Thyroid gland (tissue), 4 donors: ENCODE data around the gene CDC34.

Experiments used
- POLR2A ChIP-seq, 2 donors: fragments of 450-650 bp; IDR thresholded peaks; one replicate each; pipeline ENCODE4 v1.6.1; 2017; ENCODE audit warnings: antibody characterized with exemption in 2 of 2, mild to moderate bottlenecking in 2 of 2, moderate library complexity in 1 of 2
- TF ChIP-seq, protein P1 (sequence below), 6 experiments: fragments of 200-600 bp in 3 of 6; fragments of 450-650 bp in 3 of 6; sonication (generic) in 3 of 6; IDR thresholded peaks; one replicate each; pipeline ENCODE4 v1.5.1; 2016 to 2019; ENCODE audit warnings: antibody characterized with exemption in 6 of 6, mild to moderate bottlenecking in 2 of 6, inconsistent platforms in 1 of 6, moderate library complexity in 1 of 6

DNA sequence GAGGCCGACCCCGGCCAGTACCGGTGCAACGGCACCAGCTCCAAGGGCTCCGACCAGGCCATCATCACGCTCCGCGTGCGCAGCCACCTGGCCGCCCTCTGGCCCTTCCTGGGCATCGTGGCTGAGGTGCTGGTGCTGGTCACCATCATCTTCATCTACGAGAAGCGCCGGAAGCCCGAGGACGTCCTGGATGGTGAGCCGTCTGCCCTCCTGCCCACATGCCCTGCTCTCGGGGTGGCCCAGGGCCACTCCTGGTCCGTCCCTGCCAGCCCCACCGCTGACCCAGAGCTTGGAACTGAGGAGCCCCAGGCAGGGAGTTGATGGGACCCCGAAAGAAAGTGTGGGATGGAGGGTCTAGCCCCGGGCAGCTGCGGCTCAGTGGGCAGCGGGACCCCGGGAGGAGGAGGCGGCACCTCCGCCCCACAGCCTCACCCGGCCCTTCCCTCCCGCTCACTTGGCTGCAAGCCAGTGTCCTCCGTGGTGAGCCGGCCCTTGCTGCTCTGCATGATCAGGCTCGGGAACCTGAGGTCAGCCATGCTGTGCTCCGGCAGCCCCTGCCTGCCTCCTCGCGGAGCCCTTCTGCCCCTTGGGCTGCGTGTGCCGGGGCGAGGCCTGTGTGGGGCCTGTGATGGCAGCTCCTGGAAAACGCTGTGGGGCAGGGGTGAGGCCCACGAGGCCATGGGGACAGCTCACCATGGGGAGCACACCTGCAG lies 50.0 kb downstream of the CDC34 start:
- TF ChIP-seq, protein P1, sequence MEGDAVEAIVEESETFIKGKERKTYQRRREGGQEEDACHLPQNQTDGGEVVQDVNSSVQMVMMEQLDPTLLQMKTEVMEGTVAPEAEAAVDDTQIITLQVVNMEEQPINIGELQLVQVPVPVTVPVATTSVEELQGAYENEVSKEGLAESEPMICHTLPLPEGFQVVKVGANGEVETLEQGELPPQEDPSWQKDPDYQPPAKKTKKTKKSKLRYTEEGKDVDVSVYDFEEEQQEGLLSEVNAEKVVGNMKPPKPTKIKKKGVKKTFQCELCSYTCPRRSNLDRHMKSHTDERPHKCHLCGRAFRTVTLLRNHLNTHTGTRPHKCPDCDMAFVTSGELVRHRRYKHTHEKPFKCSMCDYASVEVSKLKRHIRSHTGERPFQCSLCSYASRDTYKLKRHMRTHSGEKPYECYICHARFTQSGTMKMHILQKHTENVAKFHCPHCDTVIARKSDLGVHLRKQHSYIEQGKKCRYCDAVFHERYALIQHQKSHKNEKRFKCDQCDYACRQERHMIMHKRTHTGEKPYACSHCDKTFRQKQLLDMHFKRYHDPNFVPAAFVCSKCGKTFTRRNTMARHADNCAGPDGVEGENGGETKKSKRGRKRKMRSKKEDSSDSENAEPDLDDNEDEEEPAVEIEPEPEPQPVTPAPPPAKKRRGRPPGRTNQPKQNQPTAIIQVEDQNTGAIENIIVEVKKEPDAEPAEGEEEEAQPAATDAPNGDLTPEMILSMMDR (IDR thresholded peaks at IDR 0.05): no peak
- no peak for TF ChIP-seq POLR2A (IDR thresholded peaks at IDR 0.05)
